GM18502 (cell line): ENCODE measurements around the gene TFF1.
"Not testable (repeated sequence)": the region's sequence is repeated elsewhere in the genome, so short reads cannot be mapped to it uniquely, and the experiment has no call there.

Source experiments
- ATAC-seq: cut with Tn5 transposase; IDR thresholded peaks from one replicate; pipeline ENCODE4 v1.9.1; 2021; ENCODE audit warnings: mild to moderate bottlenecking; ENCODE audit not compliant: unreplicated experiment, poor library complexity

Gene TFF1

DNA sequence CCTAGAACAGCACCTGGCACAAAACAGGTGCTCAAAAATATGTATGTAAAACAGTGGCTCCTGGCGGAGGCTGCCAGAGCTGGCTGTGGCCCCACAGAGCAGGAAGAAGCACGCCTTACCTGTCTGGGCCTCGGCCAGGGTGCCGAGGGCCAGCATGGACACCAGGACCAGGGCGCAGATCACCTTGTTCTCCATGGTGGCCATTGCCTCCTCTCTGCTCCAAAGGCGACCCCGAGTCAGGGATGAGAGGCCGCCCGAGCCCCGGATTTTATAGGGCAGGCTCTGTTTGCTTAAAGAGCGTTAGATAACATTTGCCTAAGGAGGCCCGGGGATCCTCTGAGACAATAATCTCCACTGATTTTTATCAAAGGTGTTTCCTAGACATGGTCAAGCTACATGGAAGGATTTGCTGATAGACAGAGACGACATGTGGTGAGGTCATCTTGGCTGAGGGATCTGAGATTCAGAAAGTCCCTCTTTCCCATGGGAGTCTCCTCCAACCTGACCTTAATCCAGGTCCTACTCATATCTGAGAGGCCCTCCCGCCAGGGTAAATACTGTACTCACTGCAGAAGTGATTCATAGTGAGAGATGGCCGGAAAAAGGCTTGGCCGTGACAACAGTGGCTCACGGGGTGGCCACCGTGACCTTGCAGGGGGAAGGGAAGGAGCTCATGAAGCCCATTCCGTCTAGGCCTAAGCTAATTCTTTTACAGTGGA is at the start of gene TFF1:
Gene TFF1, minus strand, starts transcription at position 244 of the 719 bp plus-strand sequence. Its CDS starts 40 bp downstream, at position 204.
- ATAC-seq: no peak

DNA sequence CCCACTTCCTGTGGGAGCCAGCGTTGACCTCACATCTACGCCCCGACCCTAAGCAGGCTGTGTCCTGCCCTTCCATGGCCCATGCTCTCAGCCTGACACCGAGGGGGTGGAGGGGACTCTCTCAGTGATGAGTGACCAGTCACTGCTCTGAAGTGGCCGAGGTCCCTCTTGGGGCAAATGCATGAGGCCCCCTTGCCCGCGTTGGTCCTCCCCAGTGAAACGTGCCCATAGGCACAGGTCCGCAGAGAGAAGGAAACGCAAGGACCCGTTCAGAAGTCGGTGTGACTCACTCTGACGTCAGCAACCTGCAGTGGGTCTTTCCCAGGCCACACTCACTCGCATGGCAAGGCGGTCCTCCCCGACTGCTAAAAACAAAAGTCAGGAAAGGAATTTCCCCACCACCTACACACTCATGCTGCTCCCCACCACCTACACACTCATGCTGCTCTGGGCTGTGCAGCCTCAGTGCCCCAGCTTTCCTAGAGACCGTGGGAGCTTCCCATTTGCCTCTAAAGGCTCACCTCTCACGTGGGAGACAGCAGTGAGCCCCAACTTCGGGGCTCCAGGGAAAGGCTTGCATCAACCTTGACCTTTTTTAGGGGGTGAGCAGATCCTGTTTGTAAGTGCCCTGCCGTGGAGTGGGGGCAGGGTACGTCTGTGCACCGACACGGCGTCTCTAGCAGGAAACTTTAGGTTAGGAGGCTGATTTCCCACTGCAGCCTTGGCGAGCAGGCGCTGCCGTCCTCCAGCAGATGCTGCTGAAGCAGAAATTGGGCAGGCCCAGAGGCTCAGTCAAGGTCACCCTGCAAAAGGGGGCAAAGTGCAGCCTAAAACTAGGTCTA is 48.8 kb upstream of the TFF1 start:
- peak; percentile 83 for ATAC-seq

DNA sequence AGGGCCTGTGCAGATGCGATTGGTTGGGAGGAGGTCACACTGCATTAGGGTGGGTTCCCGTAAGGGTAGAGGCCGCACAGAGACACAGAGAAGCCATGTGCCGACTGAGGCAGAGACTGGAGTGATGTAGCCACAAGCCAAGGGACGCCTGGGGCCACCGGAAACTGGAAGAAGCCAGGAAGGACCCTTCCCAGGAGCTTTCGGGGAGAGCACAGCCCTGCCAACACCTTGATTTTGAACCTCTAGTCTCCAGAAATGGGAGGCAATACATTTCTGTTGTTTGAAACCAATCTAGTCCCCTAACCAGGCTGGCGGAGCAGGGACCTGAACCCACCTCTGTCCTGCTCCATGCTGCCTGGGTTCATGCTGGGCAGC is 48.2 kb upstream of the TFF1 start:
- ATAC-seq: no peak

DNA sequence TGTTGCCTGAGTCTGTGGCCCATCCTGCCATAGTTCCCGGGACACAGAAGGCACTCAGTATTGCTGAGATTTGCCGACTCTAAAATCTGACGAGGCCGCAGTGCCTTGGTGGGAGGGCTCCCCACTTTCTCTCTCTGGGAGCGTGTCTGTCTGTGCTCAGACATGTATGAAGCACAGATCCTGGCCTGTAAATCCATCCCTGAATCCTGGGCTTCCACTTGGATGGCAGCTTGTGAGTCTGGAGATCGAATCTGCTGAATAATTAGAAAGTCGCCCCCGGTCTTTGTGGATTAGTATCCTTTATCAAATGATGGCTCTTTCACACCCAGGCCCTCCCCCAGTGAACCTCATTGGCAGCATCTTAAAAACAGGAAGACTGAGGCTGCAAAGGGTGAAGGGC is 47.7 kb upstream of the TFF1 start:
- ATAC-seq: no peak

DNA sequence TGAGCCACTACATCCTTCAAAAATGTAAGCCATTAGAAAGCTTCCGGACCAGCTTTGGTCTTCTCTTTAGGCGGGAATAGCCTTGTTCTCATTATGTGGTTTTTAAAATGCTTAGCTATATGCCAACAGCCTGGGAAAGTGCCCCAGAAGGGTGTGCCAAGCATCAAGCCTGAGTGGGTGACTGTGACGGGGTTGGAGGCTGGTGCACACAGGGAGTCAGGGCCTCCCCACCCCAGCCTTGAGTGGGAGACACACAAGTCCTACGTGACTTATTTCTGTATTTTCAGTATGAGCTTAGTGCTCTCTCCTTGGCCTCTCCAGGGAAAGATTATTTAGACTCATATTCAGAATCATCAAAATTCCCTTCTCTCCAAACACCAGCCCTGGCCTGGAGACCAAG is 47.2 kb upstream of the TFF1 start:
- ATAC-seq: no peak

DNA sequence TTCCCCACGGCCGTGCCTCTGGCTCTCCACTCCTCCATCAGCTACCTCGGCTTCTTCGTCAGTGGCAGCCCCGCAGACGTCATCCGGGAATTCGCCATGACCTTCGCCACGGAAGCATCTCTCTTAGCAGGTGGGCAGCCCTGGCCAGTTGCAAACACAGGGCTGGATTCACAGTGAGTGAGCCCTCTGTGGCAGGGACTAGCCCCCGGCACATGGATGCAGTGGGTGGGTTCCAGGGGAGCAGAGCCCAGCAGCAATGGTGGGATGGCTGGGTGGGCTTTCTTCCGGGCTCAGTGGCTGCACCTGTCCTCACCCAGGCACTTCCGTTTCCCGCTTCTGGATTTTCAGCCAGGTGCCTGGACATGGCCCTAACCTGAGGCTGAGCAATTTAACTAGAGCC is 46.8 kb upstream of the TFF1 start:
- no peak for ATAC-seq

DNA sequence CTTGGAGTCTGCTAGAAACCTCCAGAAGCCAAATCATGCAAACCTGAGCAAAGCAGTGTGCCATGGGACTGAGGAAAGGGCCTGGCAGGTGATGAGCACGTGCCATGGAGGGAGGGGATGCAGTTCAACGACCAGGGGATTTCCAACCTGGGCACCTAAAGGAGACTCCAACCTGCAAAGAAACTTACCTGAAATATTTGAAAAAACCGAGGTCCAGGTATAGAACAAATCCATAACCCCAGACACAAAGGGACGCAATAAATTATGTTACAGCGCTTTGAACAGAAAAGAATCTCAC is 46.2 kb upstream of the TFF1 start:
- no peak for ATAC-seq

DNA sequence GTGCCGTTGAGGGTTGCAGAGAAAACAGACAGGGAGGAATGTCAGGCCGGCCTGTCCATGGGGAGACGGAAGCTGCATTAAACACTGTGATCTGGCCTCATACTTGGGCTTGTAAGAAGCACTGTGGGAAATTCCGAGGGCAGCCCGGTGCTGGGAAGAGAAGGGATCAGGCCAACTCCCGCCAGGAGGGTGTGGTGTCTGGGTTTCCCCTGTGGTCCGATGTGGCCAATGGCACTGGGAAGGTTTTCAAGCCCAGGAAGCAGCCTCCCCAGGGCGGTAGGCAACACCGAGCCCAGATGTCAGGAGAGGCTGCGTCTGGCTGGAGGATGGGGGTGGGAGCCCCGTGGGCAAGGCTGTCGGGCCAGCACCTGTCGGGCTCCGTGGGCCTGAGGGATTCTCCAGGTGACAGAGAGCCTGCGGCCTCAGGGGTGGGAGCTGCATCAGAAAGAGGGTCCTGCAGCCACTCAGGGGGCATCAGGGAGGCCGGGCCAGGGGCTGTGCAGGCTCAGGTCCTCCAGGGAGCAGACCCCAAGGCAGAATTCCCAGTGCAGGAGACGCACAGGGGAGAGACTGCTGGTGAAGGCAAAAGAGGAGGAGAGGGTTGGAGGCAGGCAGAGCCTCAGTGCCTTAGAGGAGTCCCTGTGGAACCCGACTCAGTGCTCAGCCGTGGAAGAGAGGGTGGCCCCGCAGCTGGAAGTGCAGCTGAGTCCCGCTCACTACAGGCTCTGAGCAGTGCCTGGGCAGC is 45.7 kb upstream of the TFF1 start:
- ATAC-seq: no peak

DNA sequence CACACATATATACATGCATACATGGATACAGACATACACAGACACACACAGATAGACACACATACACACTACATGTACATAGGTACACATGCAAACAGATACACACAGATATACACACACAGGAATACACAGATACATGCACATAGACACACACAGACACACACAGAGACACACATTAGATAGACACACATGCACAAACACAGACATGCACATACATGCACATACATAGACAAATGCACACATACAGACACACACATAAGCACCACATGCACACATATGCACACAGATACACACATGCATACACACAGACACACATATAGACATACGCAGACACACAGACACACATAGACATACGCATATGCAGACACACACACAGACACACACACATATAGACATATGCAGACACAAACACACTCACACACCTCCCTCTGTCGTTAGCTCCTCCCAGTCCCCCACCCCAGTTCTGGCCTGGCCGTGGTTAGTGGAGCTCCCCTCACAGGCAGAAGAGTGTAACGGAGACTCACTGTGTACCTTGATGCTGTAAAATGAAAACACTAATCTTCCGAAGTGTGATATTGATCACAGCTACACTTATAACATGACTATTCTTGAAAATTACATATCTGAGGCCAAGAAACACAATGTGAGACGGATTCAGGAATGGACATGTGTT is 45.0 kb upstream of the TFF1 start:
- ATAC-seq: no peak

DNA sequence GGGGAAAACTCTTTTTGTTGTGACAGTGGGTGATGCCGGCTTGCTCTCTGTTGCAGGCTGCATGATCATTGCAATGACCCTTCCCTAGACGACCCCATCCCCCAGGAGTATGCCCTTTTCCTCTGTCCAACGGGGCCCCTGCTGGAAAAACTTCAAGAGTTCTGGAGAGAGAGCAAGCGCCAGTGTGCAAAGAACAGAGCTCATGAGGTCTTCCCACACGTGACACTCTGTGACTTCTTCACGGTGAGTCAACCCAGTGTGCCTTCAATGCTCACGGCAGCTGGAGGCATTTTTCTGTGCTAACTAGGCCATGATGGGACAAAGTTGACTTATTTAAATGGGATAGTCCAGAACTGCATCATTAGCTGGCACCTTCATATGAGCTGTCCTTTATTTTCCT is 43.0 kb upstream of the TFF1 start:
- ATAC-seq: no peak

DNA sequence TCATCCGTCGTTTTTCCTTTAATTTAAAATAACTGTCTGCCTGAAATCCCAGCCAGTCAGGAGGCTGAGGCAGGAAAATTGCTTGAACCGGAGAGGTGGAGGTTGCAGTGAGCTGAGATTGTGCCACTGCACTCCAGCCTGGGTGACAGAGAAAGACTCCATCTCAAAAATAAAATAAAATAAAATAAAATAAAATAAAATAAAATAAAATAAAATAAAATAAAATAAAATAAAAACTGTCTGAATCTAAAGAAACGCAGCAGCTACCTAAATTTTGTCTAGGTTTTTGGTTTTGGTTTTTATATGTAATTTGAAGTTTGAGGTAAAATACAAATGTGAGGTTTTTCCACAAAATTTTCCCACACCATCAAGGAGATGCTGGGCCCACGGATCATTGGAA is 42.4 kb upstream of the TFF1 start:
- not testable (repeated sequence) for ATAC-seq

DNA sequence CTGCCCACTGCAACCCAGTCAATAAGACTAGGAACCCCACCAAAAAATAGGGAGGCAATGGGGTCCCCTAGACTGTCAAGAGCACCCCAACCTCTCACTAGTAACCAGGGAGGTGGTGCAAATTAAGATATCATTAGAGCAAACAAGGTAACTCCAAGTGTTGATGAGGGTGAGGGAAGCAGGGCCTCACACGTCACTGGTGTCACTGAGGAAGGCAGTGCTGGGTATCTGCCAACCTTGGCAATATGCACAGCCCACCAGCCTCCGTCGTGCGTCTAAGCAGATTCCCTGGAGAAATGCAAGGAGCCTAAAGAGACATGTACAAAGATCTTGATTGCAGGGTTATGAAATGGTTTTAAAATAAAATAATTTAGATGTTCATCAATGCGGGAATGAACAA is 41.1 kb upstream of the TFF1 start:
- no peak for ATAC-seq

DNA sequence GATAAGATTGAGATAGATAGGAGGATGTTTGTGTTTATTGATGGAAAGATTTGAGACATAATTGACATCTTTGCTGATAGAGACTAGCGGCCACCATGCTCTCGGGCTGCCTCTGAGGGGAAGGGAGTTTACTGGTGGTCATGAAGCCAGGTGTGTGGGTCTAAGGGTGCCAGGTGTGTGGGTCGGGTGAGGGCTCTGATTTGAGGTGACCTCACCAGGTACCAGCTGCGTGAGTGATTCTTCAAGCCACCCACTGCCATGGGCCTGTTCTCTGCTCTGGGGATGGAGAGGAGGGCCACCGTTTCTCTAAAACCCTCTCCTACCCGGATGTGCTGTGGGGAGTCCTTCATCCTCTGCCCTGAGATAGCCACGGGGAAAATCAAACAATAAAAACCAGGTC is 40.5 kb upstream of the TFF1 start:
- no peak for ATAC-seq

DNA sequence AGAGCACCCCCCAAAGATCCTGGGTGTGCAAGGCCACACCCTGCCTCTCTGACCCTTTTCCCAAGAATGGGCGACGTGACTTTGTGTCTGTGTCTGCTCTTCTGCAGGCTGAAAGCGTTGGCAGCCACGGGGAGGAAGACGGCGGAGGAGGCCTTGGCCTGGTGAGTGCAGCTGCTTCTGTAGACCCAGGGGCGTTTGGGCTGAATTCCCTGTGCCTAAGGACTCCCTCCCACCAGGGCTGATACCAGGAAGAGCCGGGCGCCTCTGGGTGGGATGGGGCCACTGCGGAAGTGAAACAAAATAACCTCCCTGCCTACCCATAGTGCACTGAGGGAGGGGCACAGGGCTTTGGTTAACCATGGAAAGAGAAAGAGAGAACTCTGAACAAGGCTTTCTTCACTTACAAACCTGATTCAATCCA is 39.9 kb upstream of the TFF1 start:
- no peak for ATAC-seq

DNA sequence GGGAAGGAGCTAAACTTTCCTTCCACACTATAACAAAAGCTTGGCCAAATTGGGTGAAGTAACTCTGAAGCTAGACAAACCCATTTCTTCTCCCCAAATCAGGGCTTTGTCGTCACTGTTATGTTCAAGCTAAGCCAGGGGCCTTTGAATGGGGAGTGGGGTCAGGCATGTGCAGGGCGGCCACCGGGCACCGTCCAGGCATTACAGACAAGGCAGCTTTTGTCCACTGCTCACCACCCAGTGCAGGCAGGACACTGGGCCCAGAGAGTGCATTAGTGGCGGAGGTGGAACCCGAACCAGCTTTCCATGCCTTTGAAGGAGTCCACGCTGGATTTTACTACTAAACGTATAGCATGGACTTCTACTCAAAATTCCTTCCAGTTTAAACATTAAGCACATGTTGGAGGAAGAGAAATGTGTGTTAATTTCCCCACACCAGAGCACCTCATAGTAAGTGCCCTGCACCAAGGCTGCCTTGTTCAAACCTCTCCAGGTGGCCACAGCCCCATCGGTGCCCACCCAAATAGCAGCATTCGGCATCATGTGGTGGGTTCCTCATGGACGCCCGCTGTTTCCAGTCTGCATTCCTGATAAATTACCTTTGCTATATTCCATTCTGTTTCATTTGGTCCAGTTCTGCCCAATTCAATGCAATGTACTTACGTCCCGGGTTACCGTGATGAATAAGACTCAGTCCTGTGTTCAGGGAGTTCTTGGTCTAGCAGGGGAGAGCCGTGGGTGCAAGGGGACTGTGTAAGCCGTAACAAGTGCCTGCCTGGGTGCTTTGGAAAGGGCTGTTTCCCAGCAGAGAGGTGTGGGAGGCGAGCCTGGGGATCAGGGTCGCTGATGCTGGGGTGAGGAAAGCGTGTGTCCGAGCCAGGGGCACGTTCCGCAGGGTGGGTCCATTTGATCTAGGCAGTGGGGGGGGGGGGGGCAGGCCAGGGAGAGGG is 39.0 kb upstream of the TFF1 start:
- no peak for ATAC-seq

DNA sequence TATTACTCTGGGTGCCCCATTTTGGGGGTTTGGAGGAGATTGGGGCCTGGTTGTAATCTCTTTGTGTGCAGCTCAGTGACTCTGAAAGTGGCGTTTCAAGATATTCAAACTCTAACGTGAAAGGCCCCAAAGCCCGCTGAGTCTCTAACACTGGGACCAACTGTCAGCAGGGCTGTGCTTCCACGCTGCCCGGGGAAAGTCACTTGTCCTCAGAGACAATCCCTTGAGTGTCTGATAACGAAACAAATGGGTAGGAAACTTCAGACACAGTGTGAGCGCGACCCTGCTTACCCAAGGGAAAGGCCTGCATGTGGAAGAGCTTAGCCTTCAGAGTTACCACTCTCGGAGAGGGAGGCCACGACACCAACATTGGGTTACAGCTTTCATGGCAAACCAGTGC is 38.2 kb upstream of the TFF1 start:
- ATAC-seq: no peak

DNA sequence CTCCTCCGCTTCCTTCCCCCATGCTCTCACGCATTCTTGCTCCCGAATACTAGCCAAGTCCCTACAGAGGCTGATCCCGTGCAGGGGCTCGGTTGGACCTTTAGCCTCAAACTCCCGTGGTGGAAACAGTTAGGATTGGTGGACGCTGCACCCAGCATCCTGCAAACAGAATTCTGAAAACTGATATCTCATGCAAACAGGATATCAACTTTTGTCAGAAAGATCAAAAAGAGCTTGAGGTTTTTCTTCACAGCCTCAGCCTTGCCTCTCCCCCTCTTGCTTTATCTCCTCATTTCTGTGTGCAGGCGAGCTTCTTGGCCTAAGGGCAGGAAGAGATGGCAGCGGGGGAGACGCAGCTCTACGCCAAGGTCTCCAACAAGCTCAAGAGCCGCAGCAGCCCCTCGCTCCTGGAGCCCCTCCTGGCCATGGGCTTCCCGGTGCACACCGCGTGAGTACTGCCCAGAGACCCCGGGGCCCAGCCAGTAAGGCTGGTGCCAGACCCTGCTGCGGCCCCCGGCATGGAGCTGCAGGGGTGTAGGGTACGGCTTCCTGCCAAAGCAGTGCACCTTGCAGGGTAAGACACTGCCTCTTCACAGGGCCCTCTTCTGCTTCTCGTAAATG is 37.4 kb upstream of the TFF1 start, which contains the start of gene UBASH3A:
Gene UBASH3A, plus strand, starts transcription at position 292 of the 621 bp plus-strand sequence. Its CDS starts 44 bp downstream, at position 336.
- ATAC-seq: no peak

DNA sequence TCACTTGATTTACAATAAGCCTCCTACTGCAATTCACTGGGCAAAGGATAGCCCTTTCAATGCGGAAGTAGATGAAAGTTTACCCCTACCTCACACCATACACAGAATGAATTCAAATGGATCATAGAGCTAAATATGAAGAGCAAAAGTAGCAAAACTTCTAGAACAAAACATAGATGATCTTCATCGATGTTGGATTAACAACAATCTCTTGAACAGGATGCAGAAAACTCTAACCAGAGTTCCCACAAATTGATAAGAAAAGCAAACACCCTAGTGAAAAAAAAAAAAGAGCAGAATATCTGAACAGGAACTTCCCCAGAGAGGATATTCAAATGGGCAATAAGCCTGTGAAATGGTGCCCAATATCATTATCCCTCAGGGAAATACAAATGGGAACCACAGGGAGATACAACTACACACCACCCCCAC is 35.5 kb upstream of the TFF1 start:
- ATAC-seq: no peak

DNA sequence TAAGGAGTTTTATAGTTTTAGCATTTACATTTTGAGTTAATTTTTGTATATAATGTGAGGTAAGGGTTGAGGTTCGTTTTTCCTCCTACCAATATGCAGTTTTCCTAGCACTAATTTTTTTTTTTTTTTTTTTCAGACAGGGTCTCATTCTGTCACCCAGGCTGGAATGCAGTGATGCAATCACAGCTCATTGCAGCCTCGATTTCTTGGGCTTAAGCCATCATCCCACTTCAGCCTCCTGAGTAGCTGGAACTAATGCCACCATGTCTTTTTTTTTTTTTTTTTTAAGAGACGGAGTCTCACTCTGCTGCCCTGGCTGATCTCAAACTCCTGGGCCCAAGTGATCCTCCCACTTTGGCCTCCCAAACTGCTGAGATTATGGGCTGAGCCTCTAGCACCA is 34.8 kb upstream of the TFF1 start:
- no peak for ATAC-seq
